Gastroesophageal sphincter (tissue), 3 donors: Measurements from ENCODE around the gene NOTO.

ENCODE experiments used
- POLR2A ChIP-seq, 2 donors: fragments of 450-650 bp; IDR thresholded peaks; one replicate each; pipeline ENCODE4 v1.6.1; 2017; ENCODE audit warnings: antibody characterized with exemption in 2 of 2, mild to moderate bottlenecking in 2 of 2, moderate library complexity in 1 of 2
- TF ChIP-seq, protein P1 (sequence below), 4 experiments: fragments of 200-600 bp in 2 of 4; fragments of 450-650 bp in 2 of 4; sonication (generic) in 1 of 4; IDR thresholded peaks; one replicate each; pipeline ENCODE4 v1.5.1; 2017 to 2019; ENCODE audit warnings: antibody characterized with exemption in 4 of 4, mild to moderate bottlenecking in 2 of 4, moderate library complexity in 2 of 4

DNA sequence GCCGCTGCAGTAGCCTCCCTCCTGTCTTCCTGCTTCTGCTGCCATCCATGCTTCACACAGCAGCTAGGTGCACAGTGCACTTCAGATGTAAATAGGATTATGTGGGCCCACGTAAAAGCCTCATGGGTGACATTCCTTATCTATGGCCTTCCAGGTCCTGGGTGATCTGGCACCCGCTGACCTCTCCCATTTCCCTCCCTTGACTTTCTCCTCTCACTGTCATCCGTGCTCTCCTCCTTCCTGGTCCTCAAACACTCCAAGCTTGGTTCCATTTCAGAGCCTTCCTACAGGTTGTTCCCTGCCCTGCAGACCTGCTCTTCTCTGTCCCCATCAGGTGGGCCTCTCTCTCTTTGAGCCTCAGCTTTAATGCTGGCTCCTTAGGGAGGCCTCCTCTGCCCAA lies 7.6 kb downstream of the NOTO start:
- TF ChIP-seq, protein P1, sequence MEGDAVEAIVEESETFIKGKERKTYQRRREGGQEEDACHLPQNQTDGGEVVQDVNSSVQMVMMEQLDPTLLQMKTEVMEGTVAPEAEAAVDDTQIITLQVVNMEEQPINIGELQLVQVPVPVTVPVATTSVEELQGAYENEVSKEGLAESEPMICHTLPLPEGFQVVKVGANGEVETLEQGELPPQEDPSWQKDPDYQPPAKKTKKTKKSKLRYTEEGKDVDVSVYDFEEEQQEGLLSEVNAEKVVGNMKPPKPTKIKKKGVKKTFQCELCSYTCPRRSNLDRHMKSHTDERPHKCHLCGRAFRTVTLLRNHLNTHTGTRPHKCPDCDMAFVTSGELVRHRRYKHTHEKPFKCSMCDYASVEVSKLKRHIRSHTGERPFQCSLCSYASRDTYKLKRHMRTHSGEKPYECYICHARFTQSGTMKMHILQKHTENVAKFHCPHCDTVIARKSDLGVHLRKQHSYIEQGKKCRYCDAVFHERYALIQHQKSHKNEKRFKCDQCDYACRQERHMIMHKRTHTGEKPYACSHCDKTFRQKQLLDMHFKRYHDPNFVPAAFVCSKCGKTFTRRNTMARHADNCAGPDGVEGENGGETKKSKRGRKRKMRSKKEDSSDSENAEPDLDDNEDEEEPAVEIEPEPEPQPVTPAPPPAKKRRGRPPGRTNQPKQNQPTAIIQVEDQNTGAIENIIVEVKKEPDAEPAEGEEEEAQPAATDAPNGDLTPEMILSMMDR (IDR thresholded peaks at IDR 0.05) = no peak
- TF ChIP-seq POLR2A (IDR thresholded peaks at IDR 0.05) = no peak
